AG08395 (cell line): ENCODE measurements around the gene NUTM2E.
"Not testable (repeated sequence)": the region's sequence is repeated elsewhere in the genome, so short reads cannot be mapped to it uniquely, and the experiment has no call there.

ENCODE experiments used
- DNase-seq: peaks from one replicate; pipeline ENCODE4 v3.0.0; 2012; ENCODE audit warnings: mixed read lengths, low spot score

Gene NUTM2E

GRCh38 chr10:79826496-79827215 lies at the start of gene NUTM2E:
Gene NUTM2E (plus strand): TSS chr10:79826739. CDS start chr10:79841741, 15,002 bp downstream.
- DNase-seq, result peak; percentile 28

- not testable (repeated sequence) for DNase-seq
Observed at GRCh38 chr10:79777997-79778396, 48.5 kb upstream of the NUTM2E start.

DNA sequence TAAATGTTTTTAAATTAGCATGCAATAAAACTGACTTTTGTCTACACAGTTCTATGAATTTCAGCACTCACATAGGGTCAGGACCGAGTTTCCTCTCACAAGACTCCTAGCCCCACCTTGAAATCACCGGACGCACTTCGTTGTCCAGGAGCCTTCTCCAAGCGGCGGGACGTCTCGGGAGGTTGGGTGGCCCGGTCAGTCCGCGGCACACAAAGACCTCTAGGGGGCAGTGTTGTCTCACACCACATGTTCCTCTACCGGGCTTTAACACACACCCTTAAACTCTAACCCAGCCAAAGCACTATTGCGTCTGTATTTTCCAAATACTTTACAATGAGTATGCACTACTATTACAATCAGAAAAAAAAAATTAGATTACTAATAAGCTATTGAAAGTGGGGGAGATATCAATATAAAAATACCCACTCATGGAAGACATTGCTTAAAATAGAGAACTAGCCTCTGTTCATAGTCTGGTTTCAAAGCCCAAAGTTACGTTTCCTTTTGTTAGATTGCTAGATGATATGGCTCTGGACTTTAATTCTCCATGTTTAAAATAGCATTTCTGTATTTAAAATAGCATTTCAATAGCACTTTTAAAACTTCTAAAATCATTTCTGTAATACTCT lies 47.1 kb upstream of the NUTM2E start:
- peak; percentile 3 for DNase-seq

GRCh38 chr10:79779992-79780391 lies 46.5 kb upstream of the NUTM2E start:
- not testable (repeated sequence) for DNase-seq

GRCh38 chr10:79781584-79781983 lies 45.0 kb upstream of the NUTM2E start:
- DNase-seq, result not testable (repeated sequence)

- not testable (repeated sequence) for DNase-seq
Observed at GRCh38 chr10:79787455-79787952, 39.0 kb upstream of the NUTM2E start.

DNA sequence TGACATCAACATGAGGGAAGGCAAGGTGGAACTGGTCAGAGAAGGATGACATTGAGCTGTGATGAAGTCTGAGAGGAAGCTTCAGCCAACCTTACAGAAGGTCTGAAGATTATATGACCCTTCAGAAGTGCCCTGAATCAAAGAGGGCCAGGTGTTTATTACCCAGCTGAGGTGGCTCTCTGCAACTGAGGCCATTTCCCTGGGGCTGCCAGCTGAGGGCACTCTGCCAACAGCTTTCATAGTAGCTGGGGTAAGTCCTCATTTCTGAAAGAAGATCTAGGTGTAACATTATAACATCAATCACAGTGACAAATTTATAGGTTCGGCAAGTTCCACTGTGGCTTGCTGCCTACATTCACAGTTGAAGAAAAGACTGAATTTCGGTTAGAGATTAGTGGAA lies 37.2 kb upstream of the NUTM2E start:
- not testable (repeated sequence) for DNase-seq

DNA sequence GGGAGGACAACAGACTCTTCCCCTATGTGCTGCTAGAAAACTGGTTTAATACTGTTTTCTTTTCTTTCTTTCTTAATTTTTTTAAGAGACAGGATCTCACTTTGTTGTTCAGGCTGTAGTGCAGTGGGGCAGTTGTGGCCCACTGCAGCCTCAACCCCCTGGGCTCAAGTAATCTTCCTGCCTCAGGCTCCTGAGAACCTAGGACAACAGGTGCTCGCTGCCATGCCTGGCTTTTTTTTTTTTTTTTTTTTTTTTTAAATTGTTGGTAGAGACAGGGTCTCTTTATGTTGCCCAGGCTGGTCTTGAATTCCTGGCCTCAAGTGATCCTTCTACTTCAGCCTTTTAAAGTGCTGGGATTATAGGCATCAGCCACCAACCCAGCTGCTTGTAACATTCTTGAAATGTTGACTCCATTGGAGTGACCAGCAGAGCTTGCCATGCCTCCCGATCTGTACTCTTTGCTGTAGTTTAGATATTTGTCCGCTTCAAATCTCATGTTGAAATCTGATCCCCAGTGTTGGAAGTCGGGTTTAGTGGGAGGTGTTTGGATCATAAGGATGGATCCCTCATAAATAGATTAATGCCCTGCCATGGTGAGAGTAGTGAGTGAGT lies 34.5 kb upstream of the NUTM2E start:
- not testable (repeated sequence) for DNase-seq

DNA sequence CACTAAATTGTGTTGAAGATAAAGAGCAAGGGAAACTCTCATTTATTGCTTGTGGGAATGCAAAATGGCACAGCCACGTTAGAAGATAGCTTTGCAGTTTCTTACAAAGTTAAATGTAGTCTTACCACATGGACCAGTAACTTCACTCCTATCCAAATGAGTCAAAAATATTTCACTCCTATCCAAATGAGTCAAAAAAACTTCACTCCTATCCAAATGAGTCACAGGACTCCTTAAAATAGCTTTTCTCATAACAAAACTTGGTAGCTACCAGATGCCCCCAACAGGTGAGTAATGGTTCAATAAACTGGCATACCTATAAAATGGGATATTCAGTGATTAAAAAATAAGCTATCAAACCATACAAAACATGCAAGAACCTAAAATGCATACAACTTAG lies 27.2 kb upstream of the NUTM2E start:
- DNase-seq, result not testable (repeated sequence)

- not testable (repeated sequence) for DNase-seq
Observed at GRCh38 chr10:79805857-79806256, 20.7 kb upstream of the NUTM2E start.

- DNase-seq, result not testable (repeated sequence)
Observed at GRCh38 chr10:79811895-79812294, 14.6 kb upstream of the NUTM2E start.

- not testable (repeated sequence) for DNase-seq
Observed at GRCh38 chr10:79816290-79816689, 10.2 kb upstream of the NUTM2E start.

DNA sequence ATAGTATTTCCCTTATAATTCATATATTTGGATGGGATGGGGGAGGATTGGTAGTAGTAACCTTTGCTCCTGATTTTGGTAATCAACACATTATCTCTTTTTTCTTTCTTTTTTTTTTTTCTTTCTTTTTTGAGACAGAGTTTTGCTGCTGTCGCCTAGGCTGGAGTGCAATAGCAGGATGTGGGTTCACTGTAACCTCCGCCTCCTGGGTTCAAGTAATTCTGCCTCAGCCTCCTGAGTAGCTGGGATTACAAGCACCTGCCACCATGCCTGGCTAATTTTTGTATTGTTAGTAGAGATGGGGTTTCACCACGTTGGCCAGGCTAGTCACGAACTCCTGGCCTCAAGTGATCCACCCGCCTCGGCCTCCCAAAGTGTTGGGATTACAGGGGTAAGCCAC lies 3.2 kb upstream of the NUTM2E start:
- not testable (repeated sequence) for DNase-seq

- not testable (repeated sequence) for DNase-seq
Observed at GRCh38 chr10:79825587-79826011, 940 bp upstream of the NUTM2E start.

GRCh38 chr10:79826131-79826495 lies 426 bp upstream of the NUTM2E start:
- not testable (repeated sequence) for DNase-seq

- DNase-seq, result not testable (repeated sequence)
Observed at GRCh38 chr10:79833833-79834232, 7.3 kb downstream of the NUTM2E start.

DNA sequence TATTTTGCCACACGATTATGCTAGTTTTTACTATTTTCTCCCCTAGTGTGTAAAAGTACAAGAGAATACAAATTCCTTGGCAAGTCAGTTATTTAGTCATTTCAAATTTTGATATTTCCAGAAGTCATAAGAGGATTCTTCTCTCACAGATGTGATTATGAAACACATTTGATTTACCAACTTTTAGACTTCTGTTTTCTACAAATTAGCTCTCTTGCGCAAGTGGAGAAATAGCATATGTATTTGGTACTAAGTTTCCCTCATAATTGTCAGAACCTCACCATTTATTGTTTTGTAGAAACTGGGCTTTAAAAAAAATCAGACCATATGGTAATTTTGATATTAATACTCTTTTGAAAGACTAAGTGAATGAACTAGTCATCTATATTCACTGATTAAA lies 9.4 kb downstream of the NUTM2E start:
- DNase-seq, result not testable (repeated sequence)

GRCh38 chr10:79836891-79837290 lies 10.4 kb downstream of the NUTM2E start:
- not testable (repeated sequence) for DNase-seq

DNA sequence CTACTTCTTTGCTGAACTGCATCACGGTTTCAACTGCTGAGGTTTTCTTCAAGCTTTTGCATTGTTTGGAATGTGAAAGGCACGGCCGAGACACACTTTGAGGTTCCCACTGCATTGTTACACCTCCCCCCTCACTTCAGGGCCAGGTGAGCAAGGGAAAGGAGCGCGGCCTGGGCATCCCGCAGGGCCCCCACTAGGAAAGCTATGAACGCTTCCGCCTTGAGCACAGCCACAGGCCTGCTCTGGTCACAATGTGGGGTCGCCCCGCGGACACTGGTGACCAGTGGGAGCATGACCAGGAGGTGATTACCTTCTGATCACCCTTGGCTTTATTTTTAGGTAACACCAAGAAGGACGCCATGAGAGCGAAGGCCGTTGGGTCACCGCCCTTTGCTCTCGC lies 11.9 kb downstream of the NUTM2E start:
- DNase-seq, result not testable (repeated sequence)

GRCh38 chr10:79853191-79853854 lies 26.8 kb downstream of the NUTM2E start:
- DNase-seq, result not testable (repeated sequence)

- not testable (repeated sequence) for DNase-seq
Observed at GRCh38 chr10:79862269-79862668, 35.7 kb downstream of the NUTM2E start.

- not testable (repeated sequence) for DNase-seq
Observed at GRCh38 chr10:79862803-79863202, 36.3 kb downstream of the NUTM2E start.
